Measurements from ENCODE around the gene AEBP1. TPM values are rescaled to one million over a fixed set of nuclear protein-coding genes. Genes with fewer than 3 reads are reported as not detected.

The AEBP1 gene
- total RNA-seq, 1 experiment from 2014 or later = 50.8 TPM

GRCh38 chr7:44071726-44072363 lies 32.3 kb upstream of the AEBP1 start:
- Mint-ChIP-seq H3K9me3 (no peaks in the 10 kb centered on the region), H3K4me3 (no peak overlapping the region), H3K27me3 (ENCODE audit: low read depth) (peaks cover 31% of the 10 kb centered on the region), H3K4me1 (no peaks in the 10 kb centered on the region), H3K27ac (no peak overlapping the region), H3K36me3 (peaks cover 7% of the 10 kb centered on the region; the same call in 1 of the 2 replicates)
- no peak for TF ChIP-seq ZNF317 (CRISPR knock-in tag; IDR thresholded peaks at IDR 0.05; ENCODE audit: borderline replicate concordance, low read depth)
- TF ChIP-seq TP53 (CRISPR knock-in tag; IDR thresholded peaks at IDR 0.05) = no peak
- TF ChIP-seq E2F5 (CRISPR knock-in tag; IDR thresholded peaks at IDR 0.05) = no peak
- no peak for TF ChIP-seq ZNF425 (CRISPR knock-in tag; conservative IDR thresholded peaks at IDR 0.05)
- TF ChIP-seq STAT6 (CRISPR knock-in tag; conservative IDR thresholded peaks at IDR 0.05; ENCODE audit: low read depth) = no peak
- TF ChIP-seq SMAD3 (CRISPR knock-in tag; IDR thresholded peaks at IDR 0.05; ENCODE audit: borderline replicate concordance) = no peak
- TF ChIP-seq ZNF219 (CRISPR knock-in tag; IDR thresholded peaks at IDR 0.05; ENCODE audit: borderline replicate concordance) = no peak
- TF ChIP-seq HMGA2 (CRISPR knock-in tag; IDR thresholded peaks at IDR 0.05) = no peak
- no peak for TF ChIP-seq ATF3 (CRISPR knock-in tag; conservative IDR thresholded peaks at IDR 0.05)
- TF ChIP-seq SOX15 (CRISPR knock-in tag; IDR thresholded peaks at IDR 0.05) = no peak
- TF ChIP-seq ZNF263 (CRISPR knock-in tag; IDR thresholded peaks at IDR 0.05; ENCODE audit: low read depth) = no peak
- TF ChIP-seq TEAD4 (CRISPR knock-in tag; IDR thresholded peaks at IDR 0.05) = no peak
- no peak for TF ChIP-seq ATF6 (CRISPR knock-in tag; IDR thresholded peaks at IDR 0.05)
- no peak for TF ChIP-seq ZNF423 (CRISPR knock-in tag; IDR thresholded peaks at IDR 0.05)
- TF ChIP-seq TEAD1 (CRISPR knock-in tag; IDR thresholded peaks at IDR 0.05) = no peak
- TF ChIP-seq NR1H2 (CRISPR knock-in tag; IDR thresholded peaks at IDR 0.05) = no peak
- TF ChIP-seq PRRX2 (CRISPR knock-in tag; IDR thresholded peaks at IDR 0.05) = no peak
- no peak for TF ChIP-seq ARID4B (CRISPR knock-in tag; IDR thresholded peaks at IDR 0.05; ENCODE audit: borderline replicate concordance)
- ChIA-PET POLR2A (no interaction called here), CTCF (interaction anchor here (0.7 to 1.4 kb wide), 13 partner anchors 8 to 169 kb away, joined by 3 to 15 read pairs (median 5); partner anchors contain the start of gene YKT6)
- ATAC-seq (no peak), DNase-seq (ENCODE audit: low spot score) (no peak)

Data from WTC11 (cell line).